ENCODE measurements around the gene FRMPD4. TPM values are rescaled to one million over a fixed set of nuclear protein-coding genes. Genes with fewer than 3 reads are reported as not detected.

FRMPD4 gene
- total RNA-seq, 2 donors from 2014 or later, result 0.02 to 0.35 TPM

DNA sequence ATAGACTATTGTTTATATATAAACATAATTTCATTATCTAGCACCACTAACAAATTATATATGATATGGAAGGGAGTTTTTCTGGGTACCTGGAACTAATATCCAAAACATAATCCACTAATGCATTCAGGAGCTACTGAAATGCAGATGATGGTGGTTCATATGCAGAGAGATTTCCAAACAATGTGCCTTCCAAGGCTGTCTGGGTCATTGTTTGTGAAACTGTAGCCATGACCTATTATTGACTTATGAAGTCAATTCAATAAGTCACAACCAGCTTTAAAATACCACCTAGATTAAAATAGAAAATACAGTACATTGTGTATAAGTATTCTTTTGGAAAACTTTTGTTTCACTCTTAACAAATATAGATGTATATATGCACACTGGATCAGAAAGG, 415.9 kb downstream of the FRMPD4 start:
- DNase-seq, result no peak
- Histone ChIP-seq H3K36me3 (no peaks in the 10 kb centered on the region), H3K27me3 (no peaks in the 10 kb centered on the region), H3K9ac (ENCODE audit: low read depth in 2 of 2, low read length in 2 of 2) (no peak overlapping the region), H3K27ac (no peak overlapping the region), H3K9me3 (no peaks in the 10 kb centered on the region), H3K4me1 (no peaks in the 10 kb centered on the region), H3K4me3 (no peak overlapping the region)
- intact Hi-C loops (cut with DNase I), result loop anchor here (10.0 kb wide), 1 partner anchor 59 kb away; no protein-coding TSS in a partner anchor
- TF ChIP-seq, protein P1, sequence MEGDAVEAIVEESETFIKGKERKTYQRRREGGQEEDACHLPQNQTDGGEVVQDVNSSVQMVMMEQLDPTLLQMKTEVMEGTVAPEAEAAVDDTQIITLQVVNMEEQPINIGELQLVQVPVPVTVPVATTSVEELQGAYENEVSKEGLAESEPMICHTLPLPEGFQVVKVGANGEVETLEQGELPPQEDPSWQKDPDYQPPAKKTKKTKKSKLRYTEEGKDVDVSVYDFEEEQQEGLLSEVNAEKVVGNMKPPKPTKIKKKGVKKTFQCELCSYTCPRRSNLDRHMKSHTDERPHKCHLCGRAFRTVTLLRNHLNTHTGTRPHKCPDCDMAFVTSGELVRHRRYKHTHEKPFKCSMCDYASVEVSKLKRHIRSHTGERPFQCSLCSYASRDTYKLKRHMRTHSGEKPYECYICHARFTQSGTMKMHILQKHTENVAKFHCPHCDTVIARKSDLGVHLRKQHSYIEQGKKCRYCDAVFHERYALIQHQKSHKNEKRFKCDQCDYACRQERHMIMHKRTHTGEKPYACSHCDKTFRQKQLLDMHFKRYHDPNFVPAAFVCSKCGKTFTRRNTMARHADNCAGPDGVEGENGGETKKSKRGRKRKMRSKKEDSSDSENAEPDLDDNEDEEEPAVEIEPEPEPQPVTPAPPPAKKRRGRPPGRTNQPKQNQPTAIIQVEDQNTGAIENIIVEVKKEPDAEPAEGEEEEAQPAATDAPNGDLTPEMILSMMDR (IDR thresholded peaks at IDR 0.05), result no peak

GRCh38 chrX:12563121-12563520, 424.8 kb downstream of the FRMPD4 start:
- H3K9ac ChIP-seq (ENCODE audit: low read depth in 2 of 2, low read length in 2 of 2), result no peak overlapping the region

GRCh38 chrX:12564221-12564620, 425.9 kb downstream of the FRMPD4 start:
- no peak for DNase-seq
- Histone ChIP-seq H3K4me3 (no peak overlapping the region), H3K27ac (no peak overlapping the region), H3K4me1 (no peaks in the 10 kb centered on the region), H3K9me3 (no peaks in the 10 kb centered on the region), H3K36me3 (no peaks in the 10 kb centered on the region), H3K9ac (ENCODE audit: low read depth in 2 of 2, low read length in 2 of 2) (no peak overlapping the region), H3K27me3 (no peaks in the 10 kb centered on the region)
- TF ChIP-seq, protein P1 (IDR thresholded peaks at IDR 0.05), result no peak
- intact Hi-C loops (cut with DNase I), result no loop called here

More at GRCh38 chrX:12563121-12563520, 424.8 kb downstream of the FRMPD4 start:
- TF ChIP-seq, protein P1 (IDR thresholded peaks at IDR 0.05), result no peak
- no peaks in the 10 kb centered on the region for H3K9me3 ChIP-seq
- H3K36me3 ChIP-seq, result no peaks in the 10 kb centered on the region
- H3K27me3 ChIP-seq, result no peaks in the 10 kb centered on the region
- no peaks in the 10 kb centered on the region for H3K4me1 ChIP-seq
- no peak for DNase-seq
- no peak overlapping the region for H3K4me3 ChIP-seq
- intact Hi-C loops (cut with DNase I), result no loop called here
- H3K27ac ChIP-seq, result no peak overlapping the region

DNA sequence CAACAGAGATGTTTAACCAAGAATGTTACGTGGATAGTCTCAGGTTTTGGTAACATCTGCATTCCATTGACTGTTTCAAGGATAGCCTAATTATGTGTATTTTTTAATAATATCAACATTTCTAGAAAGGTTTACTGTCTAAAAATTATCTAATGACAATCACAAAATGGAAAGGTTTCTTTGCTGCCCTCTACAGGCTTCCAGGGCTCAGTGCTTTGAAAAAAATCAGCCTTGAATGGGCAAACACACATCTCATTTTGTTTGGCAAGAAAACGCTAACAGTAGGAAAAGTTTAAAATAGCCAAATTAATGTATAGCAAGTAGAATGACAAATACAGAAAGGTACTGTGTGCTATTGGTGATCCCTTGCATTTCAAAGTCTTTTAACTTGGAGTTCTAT, 429.6 kb downstream of the FRMPD4 start:
- intact Hi-C loops (cut with DNase I), result no loop called here
- TF ChIP-seq, protein P1 (IDR thresholded peaks at IDR 0.05), result peak; percentile 38
- H3K27me3 ChIP-seq, result no peaks in the 10 kb centered on the region
- no peak overlapping the region for H3K4me3 ChIP-seq
- no peaks in the 10 kb centered on the region for H3K36me3 ChIP-seq
- no peak overlapping the region for H3K27ac ChIP-seq
- no peak overlapping the region for H3K9ac ChIP-seq (ENCODE audit: low read depth in 2 of 2, low read length in 2 of 2)
- no peaks in the 10 kb centered on the region for H3K9me3 ChIP-seq
- H3K4me1 ChIP-seq, result no peaks in the 10 kb centered on the region
- no peak for DNase-seq

DNA sequence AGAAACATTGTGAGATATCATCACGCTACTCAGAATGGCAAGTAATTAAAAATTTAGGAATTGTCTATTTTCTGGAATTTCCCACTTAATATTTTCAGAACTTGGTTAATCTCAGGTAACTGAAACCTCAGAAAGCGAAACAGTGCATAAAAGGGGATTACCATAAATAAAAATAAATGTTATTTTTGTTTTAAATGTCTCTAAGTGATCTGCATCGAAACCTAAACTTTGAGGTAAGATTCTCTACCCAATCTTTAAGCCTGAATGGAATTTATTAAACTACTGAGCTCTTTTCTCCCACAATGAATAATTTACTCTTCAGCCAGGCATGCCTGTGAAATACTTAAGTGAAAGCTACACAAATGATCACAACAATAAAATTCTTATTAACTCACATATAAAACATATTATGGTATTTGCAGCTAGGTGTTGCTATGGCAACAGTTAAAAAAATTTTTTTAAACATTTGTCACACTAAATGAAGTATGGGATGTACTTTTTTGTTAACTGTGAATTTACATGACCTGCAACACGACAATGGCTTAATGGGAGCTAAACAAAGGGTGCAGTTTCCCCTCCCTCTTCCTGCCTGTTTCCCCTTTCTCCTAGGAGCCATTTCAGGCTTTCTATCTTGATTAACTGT, 432.7 kb downstream of the FRMPD4 start:
- H3K4me3 ChIP-seq, result no peak overlapping the region
- H3K9me3 ChIP-seq, result no peaks in the 10 kb centered on the region
- intact Hi-C loops (cut with DNase I), result no loop called here
- H3K27me3 ChIP-seq, result no peaks in the 10 kb centered on the region
- no peaks in the 10 kb centered on the region for H3K4me1 ChIP-seq
- no peak overlapping the region for H3K27ac ChIP-seq
- no peak overlapping the region for H3K9ac ChIP-seq (ENCODE audit: low read depth in 2 of 2, low read length in 2 of 2)
- no peaks in the 10 kb centered on the region for H3K36me3 ChIP-seq
- TF ChIP-seq, protein P1 (IDR thresholded peaks at IDR 0.05), result no peak
- DNase-seq, result no peak
